ENCODE results near the gene LPCAT1.

LPCAT1 gene

GRCh38 chr5:1483064-1483463 is 40.7 kb downstream of the LPCAT1 start:
- no peak for TF ChIP-seq CTCF (IDR thresholded peaks at IDR 0.05)

GRCh38 chr5:1481959-1482331 is 41.8 kb downstream of the LPCAT1 start:
- no peak overlapping the region for H3K4me3 ChIP-seq
- no peak for DNase-seq (ENCODE audit: low spot score)
- no peak for TF ChIP-seq CTCF (IDR thresholded peaks at IDR 0.05)
- no peak overlapping the region for H3K27ac ChIP-seq

More at GRCh38 chr5:1483064-1483463, 40.7 kb downstream of the LPCAT1 start:
- Histone ChIP-seq H3K27ac (no peak overlapping the region), H3K4me3 (no peak overlapping the region)
- DNase-seq (ENCODE audit: low spot score) = no peak

GRCh38 chr5:1481266-1481958 is 42.3 kb downstream of the LPCAT1 start:
- no peak overlapping the region for H3K4me3 ChIP-seq
- no peak overlapping the region for H3K27ac ChIP-seq
- DNase-seq (ENCODE audit: low spot score) = no peak
- TF ChIP-seq CTCF (IDR thresholded peaks at IDR 0.05) = no peak

GRCh38 chr5:1480806-1481205 is 43.0 kb downstream of the LPCAT1 start:
- Histone ChIP-seq H3K4me3 (no peak overlapping the region), H3K27ac (no peak overlapping the region)
- no peak for DNase-seq (ENCODE audit: low spot score)
- TF ChIP-seq CTCF (IDR thresholded peaks at IDR 0.05) = no peak

- no peak for DNase-seq (ENCODE audit: low spot score)
- H3K4me3 ChIP-seq = no peak overlapping the region
- H3K27ac ChIP-seq = peak overlapping the region in 1 of 2 donors; percentile 72
- no peak for TF ChIP-seq CTCF (IDR thresholded peaks at IDR 0.05)
Measured at GRCh38 chr5:1480217-1480616, 43.5 kb downstream of the LPCAT1 start.

- no peak for DNase-seq (ENCODE audit: low spot score)
- Histone ChIP-seq H3K27ac (peak overlapping the region in 1 of 2 donors; percentile 72), H3K4me3 (no peak overlapping the region)
- TF ChIP-seq CTCF (IDR thresholded peaks at IDR 0.05) = peak; percentile 40
Measured at GRCh38 chr5:1479581-1480188, 44.1 kb downstream of the LPCAT1 start.

GRCh38 chr5:1479066-1479465 is 44.7 kb downstream of the LPCAT1 start:
- Histone ChIP-seq H3K4me3 (no peak overlapping the region), H3K27ac (peak overlapping the region in 1 of 2 donors; percentile 72)
- DNase-seq (ENCODE audit: low spot score) = no peak
- TF ChIP-seq CTCF (IDR thresholded peaks at IDR 0.05) = no peak

Measured in coronary artery (tissue), 2 donors.